Aorta (tissue), 5 donors: ENCODE measurements around the gene TRPM2. TPM values are rescaled to one million over a fixed set of nuclear protein-coding genes. Genes with fewer than 3 reads are reported as not detected.

Experiments
- ATAC-seq: fragments of 200-7000 bp; cut with Tn5 transposase; one replicate; pipeline ENCODE4 v1.9.1; 2022; ENCODE audit warnings: moderate library complexity; ENCODE audit not compliant: low FRiP score
- DNase-seq, 2 donors: peaks; one replicate each; pipeline ENCODE4 v3.0.0-alpha.2; 2020
- H3K27ac ChIP-seq, 2 donors: one replicate each; pipeline ENCODE4 v1.5.1; 2013; ENCODE audit warnings: low read length in 2 of 2, mild to moderate bottlenecking in 2 of 2, moderate library complexity in 2 of 2, control low read depth in 1 of 2, inconsistent platforms in 1 of 2, low read depth in 1 of 2
- H3K27me3 ChIP-seq, 2 donors: one replicate each; pipeline ENCODE4 v1.6.1; 2013; ENCODE audit warnings: control low read depth in 1 of 2, low read length in 1 of 2, mild to moderate bottlenecking in 1 of 2, moderate library complexity in 1 of 2; ENCODE audit not compliant: insufficient read depth in 2 of 2, control insufficient read depth in 1 of 2
- H3K36me3 ChIP-seq, 2 donors: one replicate each; pipeline ENCODE4 v1.6.1; 2013; ENCODE audit warnings: control low read depth in 1 of 2, low read length in 1 of 2, mild to moderate bottlenecking in 1 of 2; ENCODE audit not compliant: insufficient read depth in 2 of 2, control insufficient read depth in 1 of 2
- H3K4me1 ChIP-seq, 2 donors: one replicate each; pipeline ENCODE4 v1.6.1; 2013; ENCODE audit warnings: low read length in 2 of 2, control low read depth in 1 of 2, mild to moderate bottlenecking in 1 of 2, moderate library complexity in 1 of 2; ENCODE audit not compliant: insufficient read depth in 2 of 2, control insufficient read depth in 1 of 2
- H3K4me3 ChIP-seq, 2 donors: one replicate each; pipeline ENCODE4 v1.5.1; 2013; ENCODE audit warnings: low read length in 2 of 2, control low read depth in 1 of 2, mild to moderate bottlenecking in 1 of 2
- H3K9me3 ChIP-seq: one replicate; pipeline ENCODE4 v1.6.1; 2013; ENCODE audit warnings: mild to moderate bottlenecking, low read length; ENCODE audit not compliant: control insufficient read depth
- WGBS, 2 donors: extraction: QIAGEN DNeasy Blood & Tissue Kit; methylation state at CpG; one replicate each; pipeline ENCODE4 v1.1.7; 2013; 5-methylcytosine and 5-hydroxymethylcytosine counted together
- intact Hi-C, 2 donors: fragments of 100-400 bp; cut with DNase I; formaldehyde crosslinking; loops; one replicate each; pipeline versions ENCODE4 v1.14.2 to v1.15.0; 2022
- polyA plus RNA-seq, 2 donors: library from polyadenylated mRNA; stranded (reverse); fragments of 200-250 nt; gene quantifications; one replicate each; pipeline ENCODE4 v1.2.3, GENCODE V29; 2013
- total RNA-seq, 2 donors: library from RNA; stranded (reverse); fragmentation: NEBNext Ultra II Directional; extraction: Animal tissue kit (Norgen Biotek cat#: 25700); gene quantifications; one replicate each; pipeline ENCODE4 v1.2.1, GENCODE V29; 2021
- donor health status: healthy with polysubstance abuse.
- donor health status: Bipolar disorder and iron deficiency.
- donor health status: DM: no; HTN: no; CAD: no.
- donor health status: DM: no; HTN: no; CAD: no.
- donor health status: DM: yes; HTN: yes; CAD: no.

The TRPM2 gene
- total and polyA plus RNA-seq, 4 donors: 2.2 to 15.8 (median 5.9) TPM

DNA sequence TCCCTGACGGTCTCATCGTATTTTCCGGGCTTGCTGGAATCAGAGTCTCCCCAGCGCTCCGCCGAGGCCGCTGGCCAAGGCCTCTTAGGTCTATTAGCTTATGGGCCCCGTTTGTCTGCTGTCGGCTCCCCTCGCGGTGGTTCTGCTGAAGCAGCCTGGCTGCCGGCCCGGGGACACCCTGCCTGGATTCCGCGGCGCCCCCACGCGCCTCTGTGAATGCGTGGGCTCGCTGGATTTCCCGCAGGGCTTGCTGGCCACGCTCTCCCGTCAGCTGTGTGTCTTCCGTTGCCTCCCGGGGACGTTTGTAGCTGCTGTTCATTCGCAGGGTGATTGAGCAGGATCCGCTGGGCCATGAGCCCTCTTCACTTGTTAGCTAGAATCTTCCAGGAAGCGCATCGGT lies 110.3 kb downstream of the TRPM2 start:
- Histone ChIP-seq H3K9me3 (no peaks in the 10 kb centered on the region), H3K36me3 (no peaks in the 10 kb centered on the region), H3K27ac (no peak overlapping the region), H3K4me1 (no peaks in the 10 kb centered on the region), H3K4me3 (no peak overlapping the region), H3K27me3 (no peaks in the 10 kb centered on the region)
- DNase-seq: peak in 1 of 2 donors; percentile 67
- 60 to 71% methylated on average over 30 of the region's 30 CpGs for WGBS, 2 donors
- no peak for ATAC-seq
- intact Hi-C loops: no loop called here

- WGBS, 2 donors: 93 to 94% methylated on average over 12 of the region's 12 CpGs
- ATAC-seq (no peak), DNase-seq (no peak)
- H3K27me3 ChIP-seq: no peaks in the 10 kb centered on the region
- no peak overlapping the region for H3K4me3 ChIP-seq
- H3K27ac ChIP-seq: no peak overlapping the region
- intact Hi-C loops: no loop called here
- H3K36me3 ChIP-seq: no peaks in the 10 kb centered on the region
- no peaks in the 10 kb centered on the region for H3K9me3 ChIP-seq
- H3K4me1 ChIP-seq: no peaks in the 10 kb centered on the region
These were observed 110.9 kb downstream of the TRPM2 start for GRCh38 chr21:44464351-44464750.

DNA sequence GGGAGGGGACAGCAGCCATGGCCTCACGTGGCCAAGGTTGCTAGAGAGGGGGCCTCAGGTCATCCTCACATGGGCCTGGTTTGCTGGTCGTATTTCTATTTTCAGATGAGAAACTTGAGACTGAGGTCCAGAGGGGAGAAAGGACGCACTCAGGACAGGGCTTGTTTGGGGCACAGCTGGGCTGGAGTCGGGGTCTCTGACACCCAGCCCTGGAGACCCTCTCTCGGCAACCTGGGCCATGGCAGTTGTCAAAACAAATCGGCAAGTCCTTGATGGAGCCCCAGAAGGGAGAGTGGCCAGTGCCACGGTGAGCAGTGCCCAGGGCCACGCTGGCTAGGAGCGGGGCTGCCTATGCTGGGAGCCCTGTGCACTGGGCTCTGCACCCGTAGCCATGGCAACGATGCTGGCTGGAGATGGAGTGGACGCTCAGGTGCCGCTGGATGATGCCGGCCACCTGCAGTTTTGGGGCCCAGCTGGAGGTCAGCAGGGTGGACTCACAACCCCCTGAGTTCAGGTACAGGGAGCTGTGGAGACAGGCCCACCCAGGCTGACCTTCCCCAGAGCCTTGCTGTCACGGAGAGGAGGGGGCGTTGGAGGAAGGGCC lies 113.0 kb downstream of the TRPM2 start:
- WGBS, 2 donors: 91 to 92% methylated on average over 16 of the region's 16 CpGs
- Histone ChIP-seq H3K4me1 (no peaks in the 10 kb centered on the region), H3K4me3 (no peak overlapping the region), H3K27ac (no peak overlapping the region), H3K36me3 (no peaks in the 10 kb centered on the region), H3K27me3 (no peaks in the 10 kb centered on the region), H3K9me3 (no peaks in the 10 kb centered on the region)
- DNase-seq (no peak), ATAC-seq (no peak)
- intact Hi-C loops: no loop called here

- 95 to 96% methylated on average over 36 of the region's 36 CpGs for WGBS, 2 donors
- no peak overlapping the region for H3K4me3 ChIP-seq
- no peak overlapping the region for H3K27ac ChIP-seq
- no peaks in the 10 kb centered on the region for H3K27me3 ChIP-seq
- ATAC-seq: peak; percentile 11
- no peaks in the 10 kb centered on the region for H3K4me1 ChIP-seq
- H3K36me3 ChIP-seq: no peaks in the 10 kb centered on the region
- intact Hi-C loops: no loop called here
- no peak for DNase-seq
- no peaks in the 10 kb centered on the region for H3K9me3 ChIP-seq
These were observed 113.8 kb downstream of the TRPM2 start for GRCh38 chr21:44466996-44467858.

DNA sequence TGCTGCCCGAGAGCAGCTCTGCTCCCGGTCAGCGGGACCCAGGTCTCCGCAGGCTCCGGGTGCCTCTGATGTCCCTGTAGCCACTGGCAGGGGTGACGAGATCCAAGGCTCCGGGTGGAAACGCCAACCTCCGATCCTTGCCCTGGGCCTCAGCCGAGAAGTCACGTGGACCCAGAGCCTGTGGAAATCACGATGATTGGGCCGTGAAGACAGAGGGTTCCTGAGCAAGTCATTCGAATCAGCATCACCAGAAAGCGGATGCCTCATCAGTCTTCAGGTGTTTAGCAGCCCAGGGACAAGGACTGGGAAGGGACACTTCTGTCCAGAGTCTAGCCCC lies 114.4 kb downstream of the TRPM2 start:
- intact Hi-C loops: no loop called here
- 94 to 96% methylated on average over 15 of the region's 15 CpGs for WGBS, 2 donors
- H3K4me1 ChIP-seq: no peaks in the 10 kb centered on the region
- ATAC-seq: no peak
- H3K4me3 ChIP-seq: no peak overlapping the region
- DNase-seq: no peak
- H3K36me3 ChIP-seq: no peaks in the 10 kb centered on the region
- no peak overlapping the region for H3K27ac ChIP-seq
- H3K9me3 ChIP-seq: no peaks in the 10 kb centered on the region
- no peaks in the 10 kb centered on the region for H3K27me3 ChIP-seq

DNA sequence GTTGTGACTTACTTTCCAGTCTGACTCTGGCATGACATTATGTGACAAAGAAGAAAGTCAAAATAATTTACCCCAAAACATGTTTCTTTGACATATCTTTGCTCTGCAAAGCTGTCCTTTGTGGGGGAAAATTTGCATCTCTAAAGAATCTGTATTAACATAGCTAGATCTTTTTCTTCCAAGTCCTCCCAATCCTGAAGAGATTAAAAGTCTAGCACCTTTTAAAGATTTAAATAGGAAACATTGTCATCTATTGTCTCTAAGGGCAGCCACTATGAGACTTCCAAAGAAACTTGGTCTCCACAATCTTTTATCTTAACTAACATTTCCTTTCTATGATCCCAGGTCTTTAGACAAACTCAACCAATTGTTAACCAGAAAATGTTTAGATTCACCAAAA lies 117.9 kb downstream of the TRPM2 start:
- ATAC-seq (no peak), DNase-seq (no peak)
- H3K4me1 ChIP-seq: no peaks in the 10 kb centered on the region
- H3K27ac ChIP-seq: no peak overlapping the region
- no peaks in the 10 kb centered on the region for H3K36me3 ChIP-seq
- intact Hi-C loops: no loop called here
- H3K9me3 ChIP-seq: no peaks in the 10 kb centered on the region
- H3K27me3 ChIP-seq: no peaks in the 10 kb centered on the region
- H3K4me3 ChIP-seq: no peak overlapping the region

DNA sequence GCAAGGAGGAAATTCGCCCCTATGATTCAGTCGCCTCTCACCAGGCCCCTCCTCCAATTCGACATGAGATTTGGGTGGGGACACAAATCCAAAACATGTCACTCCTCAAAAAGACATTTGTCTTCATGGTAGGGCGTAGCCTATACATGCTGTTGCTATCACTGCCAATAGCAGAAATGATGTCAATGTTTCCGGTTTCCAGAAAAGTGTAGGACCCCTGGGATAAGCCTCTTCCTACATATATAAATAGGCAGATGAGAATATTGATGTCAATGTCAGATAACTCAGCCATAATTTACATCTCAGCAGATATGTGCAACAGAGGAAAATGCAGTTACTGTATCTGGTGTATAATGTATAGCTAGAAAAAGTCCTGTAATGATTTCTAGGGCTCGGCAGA lies 118.6 kb downstream of the TRPM2 start:
- Histone ChIP-seq H3K4me1 (no peaks in the 10 kb centered on the region), H3K4me3 (no peak overlapping the region), H3K27ac (no peak overlapping the region), H3K9me3 (no peaks in the 10 kb centered on the region), H3K36me3 (no peaks in the 10 kb centered on the region), H3K27me3 (no peaks in the 10 kb centered on the region)
- DNase-seq: no peak
- no peak for ATAC-seq
- intact Hi-C loops: no loop called here
- WGBS, 2 donors: 89 to 90% methylated on average over 6 of the region's 6 CpGs

DNA sequence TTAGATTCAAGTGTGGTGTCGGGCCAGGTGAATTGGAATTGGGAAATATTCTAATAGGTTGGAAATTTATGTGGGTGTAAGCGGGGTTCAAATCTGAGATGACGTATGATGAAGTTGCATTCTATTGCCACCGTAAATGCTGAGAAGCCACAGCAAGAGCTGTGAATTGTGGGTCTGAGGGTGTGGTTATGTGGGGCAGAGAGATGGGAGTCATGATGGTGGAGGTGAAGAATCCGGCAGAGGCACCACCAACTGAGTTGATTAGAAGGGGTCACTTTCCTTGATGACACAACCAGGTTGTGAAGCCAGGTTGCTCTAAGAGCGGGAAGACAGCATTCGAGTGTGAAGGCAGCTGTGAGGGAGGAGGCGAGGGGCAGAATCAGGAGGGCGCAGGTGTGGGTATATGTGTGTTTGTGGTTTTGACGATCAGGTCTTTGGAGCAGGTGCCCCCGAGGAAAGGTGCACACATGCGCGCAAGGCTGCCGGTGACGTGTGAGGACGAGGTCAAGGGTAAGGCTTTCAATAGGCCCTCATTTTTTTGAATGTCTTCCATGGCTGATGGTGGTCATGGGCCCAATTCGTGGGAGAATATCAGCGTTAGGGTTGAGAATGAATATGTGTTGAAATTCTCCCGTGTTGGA lies 120.6 kb downstream of the TRPM2 start:
- ATAC-seq (no peak), DNase-seq (peak in 1 of 2 donors; percentile 51)
- no peak overlapping the region for H3K27ac ChIP-seq
- intact Hi-C loops: no loop called here
- H3K27me3 ChIP-seq: no peaks in the 10 kb centered on the region
- no peaks in the 10 kb centered on the region for H3K9me3 ChIP-seq
- 94 to 96% methylated on average over 19 of the region's 19 CpGs for WGBS, 2 donors
- H3K4me1 ChIP-seq: no peaks in the 10 kb centered on the region
- no peaks in the 10 kb centered on the region for H3K36me3 ChIP-seq
- H3K4me3 ChIP-seq: no peak overlapping the region
